Adipose tissue (tissue), 3 donors: ENCODE results near the gene SLC39A5. TPM values are rescaled to one million over a fixed set of nuclear protein-coding genes. Genes with fewer than 3 reads are reported as not detected.

Experiments used
- polyA plus RNA-seq, 3 donors: library from polyadenylated mRNA; stranded (reverse); fragments of 200-250 nt; gene quantifications; one replicate each; pipeline ENCODE4 v1.2.3, GENCODE V29; 2013
- donor health status: healthy with polysubstance abuse.
- donor health status: Bipolar disorder and iron deficiency.
- donor health status: healthy.

The SLC39A5 gene
- polyA plus RNA-seq, 3 donors, result 0.31 to 209 (median 1.0) TPM

Other genes starting within 250 kb of the SLC39A5 start
- 10 to 100 TPM in 2 of 3 donors, 1 to 10 TPM in 1; 10.0 to 27.8 (median 15.7) TPM for gene SUOX, start 232.8 kb upstream of the SLC39A5 start, polyA plus RNA-seq
- 1 to 10 TPM; 1.5 to 4.9 (median 4.8) TPM for gene IKZF4, start 209.0 kb upstream of the SLC39A5 start, polyA plus RNA-seq
- gene RPS26, start 188.1 kb upstream of the SLC39A5 start, polyA plus RNA-seq, result 1,000 to 10,000 TPM; 1,111 to 1,459 (median 1,152) TPM
- 10 to 100 TPM in 1 of 3 donors, 1 to 10 TPM in 2; 2.0 to 28.8 (median 4.5) TPM for gene ERBB3, start 149.9 kb upstream of the SLC39A5 start, polyA plus RNA-seq
- gene PA2G4, start 125.5 kb upstream of the SLC39A5 start, polyA plus RNA-seq, result 100 to 1,000 TPM in 1 of 3 donors, 10 to 100 TPM in 2; 75.9 to 138 (median 83.2) TPM
- 1,000 to 10,000 TPM; 6,348 to 7,135 (median 6,380) TPM for gene RPL41, start 113.4 kb upstream of the SLC39A5 start, polyA plus RNA-seq
- gene ZC3H10, start 111.8 kb upstream of the SLC39A5 start, polyA plus RNA-seq, result 1 to 10 TPM; 1.6 to 2.4 (median 1.9) TPM
- 100 to 1,000 TPM in 1 of 3 donors, 10 to 100 TPM in 2; 61.4 to 304 (median 94.5) TPM for gene ESYT1, start 101.8 kb upstream of the SLC39A5 start, polyA plus RNA-seq
- 10 to 100 TPM; 15.5 to 88.5 (median 48.0) TPM for gene MYL6B, start 77.5 kb upstream of the SLC39A5 start, polyA plus RNA-seq
- gene MYL6, start 71.7 kb upstream of the SLC39A5 start, polyA plus RNA-seq, result 1,000 to 10,000 TPM; 1,303 to 4,064 (median 3,695) TPM
- 10 to 100 TPM; 21.4 to 53.8 (median 48.7) TPM for gene SMARCC2, start 40.6 kb upstream of the SLC39A5 start, polyA plus RNA-seq
- gene RNF41, start 8.1 kb upstream of the SLC39A5 start, polyA plus RNA-seq, result 10 to 100 TPM; 15.3 to 51.7 (median 26.7) TPM
- 10 to 100 TPM; 20.9 to 22.3 (median 21.3) TPM for gene NABP2, start 5.7 kb upstream of the SLC39A5 start, polyA plus RNA-seq
- 1 to 10 TPM; 5.6 to 9.9 (median 9.7) TPM for gene ANKRD52, start 28.3 kb downstream of the SLC39A5 start, polyA plus RNA-seq
- gene COQ10A, start 36.9 kb downstream of the SLC39A5 start, polyA plus RNA-seq, result 10 to 100 TPM in 2 of 3 donors, 1 to 10 TPM in 1; 8.5 to 11.6 (median 11.1) TPM
- gene CS, start 70.3 kb downstream of the SLC39A5 start, polyA plus RNA-seq, result 100 to 1,000 TPM in 1 of 3 donors, 10 to 100 TPM in 2; 82.8 to 289 (median 83.0) TPM
- gene CNPY2, start 85.9 kb downstream of the SLC39A5 start, polyA plus RNA-seq, result 10 to 100 TPM; 86.3 to 99.0 (median 95.9) TPM
- gene PAN2, start 103.9 kb downstream of the SLC39A5 start, polyA plus RNA-seq, result 10 to 100 TPM; 16.8 to 33.7 (median 29.8) TPM
- gene IL23A, start 108.8 kb downstream of the SLC39A5 start, polyA plus RNA-seq, result 1 to 10 TPM in 1 of 3 donors, under 1 TPM in 1, not detected in 1; 0.62 to 3.1 TPM
- 10 to 100 TPM; 32.5 to 58.4 (median 56.5) TPM for gene STAT2, start 130.1 kb downstream of the SLC39A5 start, polyA plus RNA-seq
- under 1 TPM in 1 of 3 donors, not detected in 2; 0.03 TPM for gene APOF, start 132.8 kb downstream of the SLC39A5 start, polyA plus RNA-seq
- 1 to 10 TPM; 3.9 to 5.0 (median 4.7) TPM for gene TIMELESS, start 219.4 kb downstream of the SLC39A5 start, polyA plus RNA-seq
- gene MIP, start 224.6 kb downstream of the SLC39A5 start, polyA plus RNA-seq, result under 1 TPM in 1 of 3 donors, not detected in 2; 0.16 TPM
- 1 to 10 TPM; 2.0 to 2.5 (median 2.3) TPM for gene SPRYD4, start 238.5 kb downstream of the SLC39A5 start, polyA plus RNA-seq